Fibroblast of pulmonary artery (primary cell): ENCODE data around the gene PPP1R2B.
A peak's percentile ranks its signal among the peaks of the same experiment; 100 is the strongest.

Experiments
- DNase-seq: peaks from one replicate; pipeline ENCODE4 v3.0.0-alpha.2; 2010; ENCODE audit warnings: low read depth
- H3K4me3 ChIP-seq: replicated peaks from 2 replicates; pipeline ENCODE4 v1.5.1; 2011; ENCODE audit warnings: low read depth, mild to moderate bottlenecking, control low read depth, low read length, moderate library complexity
- CTCF ChIP-seq: IDR thresholded peaks from 2 replicates; pipeline ENCODE4 v1.5.1; 2011; ENCODE audit warnings: mild to moderate bottlenecking, control low read depth, low read length, inconsistent platforms; ENCODE audit errors: missing control alignments

Gene PPP1R2B

GRCh38 chr5:156850206-156850751, at the start of gene PPP1R2B:
TSS of gene PPP1R2B (plus strand) at chr5:156850295. CDS start at chr5:156850563, 268 bp downstream.
- DNase-seq: no peak
- no peak within 1 kb of the TSS for H3K4me3 ChIP-seq
- TF ChIP-seq CTCF: no peak

GRCh38 chr5:156800929-156801328, 49.2 kb upstream of the PPP1R2B start:
- no peak for DNase-seq
- TF ChIP-seq CTCF: no peak
- no peak overlapping the region for H3K4me3 ChIP-seq

GRCh38 chr5:156802501-156802900, 47.6 kb upstream of the PPP1R2B start:
- DNase-seq: no peak
- no peak for TF ChIP-seq CTCF
- H3K4me3 ChIP-seq: no peak overlapping the region

- H3K4me3 ChIP-seq: no peak overlapping the region
- DNase-seq: no peak
- TF ChIP-seq CTCF: no peak
Measured at GRCh38 chr5:156803404-156803803, 46.7 kb upstream of the PPP1R2B start.

DNA sequence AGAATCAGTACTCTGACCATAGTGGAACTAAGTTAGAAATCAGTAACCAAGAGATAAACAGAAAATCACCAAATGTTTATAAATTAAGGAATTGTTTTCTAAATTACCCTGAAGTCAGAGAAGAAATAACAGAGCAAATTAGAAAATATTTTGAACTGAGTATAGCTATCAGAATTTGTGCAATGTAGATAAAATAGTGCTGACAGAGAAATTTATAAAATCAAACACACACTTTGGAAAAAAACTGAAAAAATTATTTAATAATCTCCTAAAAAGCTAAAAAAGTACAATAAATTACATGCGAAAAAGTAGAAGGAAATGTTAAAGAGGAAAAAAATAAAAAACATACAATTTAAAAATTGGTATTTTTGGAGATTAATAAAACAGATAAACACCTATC, 37.1 kb upstream of the PPP1R2B start:
- no peak overlapping the region for H3K4me3 ChIP-seq
- no peak for TF ChIP-seq CTCF
- DNase-seq: no peak

GRCh38 chr5:156815988-156816599, 34.0 kb upstream of the PPP1R2B start:
- DNase-seq: peak; percentile 26
- H3K4me3 ChIP-seq: no peak overlapping the region
- TF ChIP-seq CTCF: peak; percentile 37

DNA sequence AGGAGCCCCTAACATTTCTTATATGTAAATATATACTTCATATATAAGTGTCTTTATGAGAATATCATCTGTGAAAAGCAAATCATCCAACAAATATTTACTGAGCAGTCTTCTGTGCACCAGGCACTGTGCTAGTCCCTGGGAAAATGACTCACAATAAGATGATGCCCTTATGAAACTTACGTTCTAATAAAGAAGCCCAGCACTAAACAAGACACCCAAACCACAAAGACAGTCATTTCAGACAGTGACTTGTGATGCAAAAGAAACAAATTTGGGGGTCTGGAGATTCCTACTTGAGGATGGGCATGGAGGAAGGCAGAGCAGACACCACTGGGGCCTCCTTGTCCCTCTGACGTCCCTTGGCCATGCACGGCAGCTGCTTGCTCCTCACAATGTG, 30.6 kb upstream of the PPP1R2B start:
- TF ChIP-seq CTCF: no peak
- no peak for DNase-seq
- no peak overlapping the region for H3K4me3 ChIP-seq
